A375 (cell line): ENCODE results near the gene S100A9. TPM values are rescaled to one million over a fixed set of nuclear protein-coding genes. Genes with fewer than 3 reads are reported as not detected.

ENCODE experiments used
- small RNA-seq: library from RNA; depleted of rRNA; stranded (forward); fragments of <200 nt; gene quantifications from one replicate; pipeline ENCODE3, GENCODE V24; 2014
- total RNA-seq: library from RNA; depleted of rRNA; stranded (reverse); fragments of >200 nt; shearing (Covaris generic); gene quantifications from 2 replicates; pipeline ENCODE4 v1.2.3, GENCODE V29; 2014; rRNA removed

Gene S100A9
- total RNA-seq: not detected in 2 replicates

GRCh38 chr1:153357853-153358690, at the start of gene S100A9:
S100A9 (plus strand) TSS chr1:153357854; CDS start chr1:153358284, 430 bp downstream.

DNA sequence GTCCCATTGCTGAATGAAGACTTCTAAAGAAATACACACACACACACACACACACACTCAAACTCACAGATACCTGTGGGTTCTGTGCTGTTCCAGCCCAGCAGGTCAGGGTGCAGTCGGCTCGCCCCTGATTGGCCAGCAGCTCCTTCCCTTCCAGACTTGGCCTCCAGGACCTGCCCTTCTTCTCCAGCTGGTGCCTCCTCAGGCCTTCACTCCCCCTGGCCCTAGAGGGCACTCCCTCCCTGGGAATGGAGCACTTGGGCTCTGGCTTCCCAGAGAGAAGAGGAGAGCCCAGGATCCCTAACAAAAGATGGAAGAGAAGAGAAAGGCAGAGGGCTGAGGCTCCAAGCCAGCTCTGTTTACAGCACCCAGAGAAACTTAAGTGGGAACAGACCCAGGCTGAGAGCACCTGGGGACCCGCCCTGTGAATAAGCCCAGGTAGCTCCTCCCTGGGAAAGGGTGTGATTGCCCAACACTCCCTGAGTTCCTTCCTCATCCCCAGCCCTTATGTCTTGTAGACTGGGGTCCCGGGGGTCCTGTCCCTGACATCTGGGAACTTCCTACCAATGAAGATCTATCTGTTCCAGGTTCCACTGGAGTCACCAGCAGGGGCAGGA, 45.0 kb upstream of the S100A9 start, which contains the start of gene PGLYRP3:
Gene PGLYRP3, minus strand, starts transcription at position 383 of the 617 bp plus-strand sequence. CDS start 2,287 bp downstream, outside the sequence.

DNA sequence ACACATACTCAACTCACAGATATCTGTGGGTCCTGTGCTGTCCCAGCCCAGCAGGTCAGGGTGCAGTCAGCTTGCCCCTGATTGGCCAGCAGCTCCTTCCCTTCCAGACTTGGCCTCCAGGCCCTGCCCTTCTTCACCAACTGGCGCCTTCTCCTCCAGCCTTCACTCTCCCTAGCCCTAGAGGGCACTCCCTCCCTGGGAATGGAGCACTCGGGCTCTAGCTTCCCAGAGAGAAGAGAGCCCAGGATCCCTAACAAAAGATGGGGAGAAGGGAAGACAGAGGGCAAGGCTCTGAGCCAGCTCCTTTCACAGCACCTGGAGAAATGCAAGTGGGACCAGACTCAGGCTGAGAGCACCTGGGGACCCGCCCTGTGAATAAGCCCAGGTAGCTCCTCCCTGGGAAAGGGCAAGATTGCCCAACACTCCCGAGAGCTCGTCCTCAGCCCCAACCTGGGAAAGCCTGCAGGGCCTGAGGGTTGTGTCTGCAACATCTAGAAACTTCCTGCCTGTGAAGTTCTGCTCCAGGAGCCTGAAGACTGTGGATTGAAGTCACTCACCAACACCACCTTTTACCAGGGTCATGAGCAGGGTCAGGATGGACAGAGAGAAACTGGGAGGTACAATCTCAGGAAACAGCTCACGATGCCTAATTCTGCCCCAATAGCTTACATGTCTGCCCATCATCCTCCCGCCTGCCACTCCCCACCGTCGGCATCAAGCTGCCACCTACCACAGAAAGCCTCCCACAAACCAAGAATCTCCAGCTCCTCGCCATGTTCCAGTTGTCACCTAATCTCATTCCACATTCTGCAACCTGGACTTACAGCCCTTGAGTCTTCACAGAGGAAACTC, 8.9 kb upstream of the S100A9 start, which contains the start of gene PGLYRP4:
Gene PGLYRP4, minus strand, starts transcription at position 331 of the 852 bp plus-strand sequence. CDS start 909 bp downstream, outside the sequence.

DNA sequence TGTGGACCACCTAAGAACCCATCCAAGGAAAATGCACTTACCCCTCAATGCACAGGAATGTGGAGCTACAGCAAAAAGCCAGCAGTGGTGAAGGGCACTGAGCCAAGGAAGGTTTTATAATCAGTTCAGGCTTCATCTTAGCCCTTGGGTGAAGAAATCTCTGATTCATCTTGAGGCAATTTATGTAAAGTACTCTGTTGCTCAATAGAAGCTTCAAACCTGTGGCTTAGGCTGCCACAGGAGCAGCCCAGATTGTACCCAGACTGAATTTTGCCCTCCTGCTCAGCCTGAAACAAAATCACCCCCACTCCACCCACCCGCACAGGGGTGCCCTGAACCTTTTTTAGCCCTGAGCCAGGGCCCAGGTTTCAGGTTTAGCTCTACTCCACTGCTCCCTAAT, 17.9 kb downstream of the S100A9 start, which contains the start of gene S100A12:
Gene S100A12, minus strand, starts transcription at position 111 of the 400 bp plus-strand sequence. CDS start 1,029 bp downstream, outside the sequence.

GRCh38 chr1:153390938-153391710, 33.5 kb downstream of the S100A9 start, which contains the start of gene S100A8:
S100A8 (minus strand) TSS chr1:153391073; CDS start chr1:153390535, 538 bp downstream.

Small RNA genes within 50 kb of the gene (small RNA-seq; reads per million reads assigned to genes)
- gene RNU6-160P: not detected
- not detected for gene S100A15A

Other genes starting within 250 kb of the S100A9 start
- gene SPRR2F, start 244.3 kb upstream of the S100A9 start, total RNA-seq: not detected in 2 replicates
- gene SPRR2G, start 207.0 kb upstream of the S100A9 start, total RNA-seq: not detected in 2 replicates
- gene LELP1, start 154.4 kb upstream of the S100A9 start, total RNA-seq: not detected in 2 replicates
- not detected in 2 replicates for gene PRR9, start 140.3 kb upstream of the S100A9 start, total RNA-seq
- gene LORICRIN, start 98.2 kb upstream of the S100A9 start, total RNA-seq: not detected in 2 replicates
- gene PGLYRP3, start 44.9 kb upstream of the S100A9 start, total RNA-seq: not detected in 2 replicates
- gene PGLYRP4, start 9.0 kb upstream of the S100A9 start, total RNA-seq: not detected in 2 replicates
- not detected in 2 replicates for gene S100A12, start 17.8 kb downstream of the S100A9 start, total RNA-seq
- not detected in 2 replicates for gene S100A8, start 33.2 kb downstream of the S100A9 start, total RNA-seq
- gene S100A7A, start 58.7 kb downstream of the S100A9 start, total RNA-seq: not detected in 2 replicates
- gene S100A7, start 102.8 kb downstream of the S100A9 start, total RNA-seq: not detected in 2 replicates
- gene S100A6, start 178.1 kb downstream of the S100A9 start, total RNA-seq: 2,053 and 2,077 TPM in 2 replicates
- gene S100A5, start 183.1 kb downstream of the S100A9 start, total RNA-seq: 0.98 and 2.3 TPM in 2 replicates
- 142 and 157 TPM in 2 replicates for gene S100A4, start 188.0 kb downstream of the S100A9 start, total RNA-seq
- 13.9 and 14.8 TPM in 2 replicates for gene S100A3, start 191.4 kb downstream of the S100A9 start, total RNA-seq
- gene S100A2, start 208.0 kb downstream of the S100A9 start, total RNA-seq: 53.8 and 59.7 TPM in 2 replicates